ENCODE results near the gene ADGRB2. TPM values are rescaled to one million over a fixed set of nuclear protein-coding genes. Genes with fewer than 3 reads are reported as not detected.

Gene ADGRB2
- polyA plus RNA-seq, 3 donors = not detected

DNA sequence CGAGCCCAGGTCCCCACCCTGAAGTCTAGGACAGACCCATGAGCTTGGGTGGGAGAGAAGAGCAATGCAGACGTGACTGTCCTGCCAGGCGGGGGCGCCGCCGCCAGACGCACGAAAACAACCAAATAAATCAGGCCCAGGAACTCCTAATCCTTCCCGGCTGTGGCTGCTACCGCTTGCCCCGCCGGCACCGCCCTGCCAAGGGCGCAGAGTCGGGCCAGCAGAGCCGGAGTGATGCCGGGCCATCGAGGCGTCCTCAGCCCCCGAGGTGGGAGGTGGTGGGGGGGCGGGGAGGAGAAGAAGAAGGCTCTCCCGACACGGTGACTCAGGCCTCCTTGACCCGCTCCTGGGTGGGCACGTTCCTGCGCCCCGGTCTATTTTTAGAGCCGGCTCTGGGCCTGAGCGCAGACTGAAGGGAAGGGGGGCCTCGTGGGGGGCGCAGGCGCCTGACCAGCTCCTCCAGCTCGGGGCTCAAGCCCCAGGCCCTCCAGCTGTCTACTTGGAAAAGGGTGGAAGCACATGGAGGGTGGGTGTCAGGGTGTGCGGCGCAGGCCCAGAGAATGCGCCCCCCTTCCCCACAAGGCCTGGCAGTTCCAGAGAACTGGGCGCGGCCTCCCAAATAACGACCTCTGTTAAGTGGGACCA lies 49.6 kb downstream of the ADGRB2 start:
- Histone ChIP-seq H3K27ac (ENCODE audit: low read depth in 1 of 2, low read length in 2 of 2) (no peak overlapping the region), H3K27me3 (ENCODE audit: control insufficient read depth in 2 of 2, insufficient read depth in 2 of 2, low read length in 2 of 2) (peaks cover 3 to 49% of the 10 kb centered on the region in 2 donors), H3K4me3 (replicated peaks in 1 of 3; ENCODE audit: low read depth in 2 of 3, low read length in 3 of 3) (peak overlapping the region in 2 of 3 experiments; percentile 14 to 50), H3K9ac (ENCODE audit: insufficient read depth, low read length, poor library complexity, severe bottlenecking) (no peak overlapping the region), H3K4me2 (replicated peaks; ENCODE audit: extremely low read depth, low read length, poor library complexity, severe bottlenecking) (peak overlapping the region; percentile 61), H3K4me1 (ENCODE audit: control insufficient read depth in 1 of 2, insufficient read depth in 2 of 2, low read length in 2 of 2) (peaks cover 15 to 20% of the 10 kb centered on the region in 2 donors), H4K20me1 (ENCODE audit: insufficient read depth, low read length) (no peaks in the 10 kb centered on the region), H3K79me2 (ENCODE audit: insufficient read depth, low read length) (no peaks in the 10 kb centered on the region), H3K9me3 (replicated peaks in 1 of 2; ENCODE audit: control insufficient read depth in 1 of 2, insufficient read depth in 1 of 2, low read length in 2 of 2) (no peaks in the 10 kb centered on the region), H2AFZ (ENCODE audit: insufficient read depth, low read depth, low read length, poor library complexity, severe bottlenecking) (peak overlapping the region; percentile 69), H3K36me3 (replicated peaks in 1 of 2; ENCODE audit: control insufficient read depth in 1 of 2, insufficient read depth in 2 of 2, low read length in 2 of 2) (no peaks in the 10 kb centered on the region)
- no peak for DNase-seq
- H3K36me3 Mint-ChIP-seq = no peaks in the 10 kb centered on the region
- peaks cover 14% of the 10 kb centered on the region for H3K4me1 Mint-ChIP-seq
- WGBS (ENCODE audit: insufficient coverage) = 2% methylated on average over 22 of the region's 39 CpGs
- H3K9me3 Mint-ChIP-seq = peaks cover 0 to 3% (median 0%) of the 10 kb centered on the region in 7 donors
- TF ChIP-seq, protein P1, sequence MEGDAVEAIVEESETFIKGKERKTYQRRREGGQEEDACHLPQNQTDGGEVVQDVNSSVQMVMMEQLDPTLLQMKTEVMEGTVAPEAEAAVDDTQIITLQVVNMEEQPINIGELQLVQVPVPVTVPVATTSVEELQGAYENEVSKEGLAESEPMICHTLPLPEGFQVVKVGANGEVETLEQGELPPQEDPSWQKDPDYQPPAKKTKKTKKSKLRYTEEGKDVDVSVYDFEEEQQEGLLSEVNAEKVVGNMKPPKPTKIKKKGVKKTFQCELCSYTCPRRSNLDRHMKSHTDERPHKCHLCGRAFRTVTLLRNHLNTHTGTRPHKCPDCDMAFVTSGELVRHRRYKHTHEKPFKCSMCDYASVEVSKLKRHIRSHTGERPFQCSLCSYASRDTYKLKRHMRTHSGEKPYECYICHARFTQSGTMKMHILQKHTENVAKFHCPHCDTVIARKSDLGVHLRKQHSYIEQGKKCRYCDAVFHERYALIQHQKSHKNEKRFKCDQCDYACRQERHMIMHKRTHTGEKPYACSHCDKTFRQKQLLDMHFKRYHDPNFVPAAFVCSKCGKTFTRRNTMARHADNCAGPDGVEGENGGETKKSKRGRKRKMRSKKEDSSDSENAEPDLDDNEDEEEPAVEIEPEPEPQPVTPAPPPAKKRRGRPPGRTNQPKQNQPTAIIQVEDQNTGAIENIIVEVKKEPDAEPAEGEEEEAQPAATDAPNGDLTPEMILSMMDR (IDR thresholded peaks at IDR 0.05) = peak; percentile 23
- no peak overlapping the region for H3K27ac Mint-ChIP-seq
- H3K4me3 Mint-ChIP-seq = peak overlapping the region; percentile 71 to 86
- H3K27me3 Mint-ChIP-seq (ENCODE audit: low read depth in 3 of 3) = peaks cover 48 to 60% (median 56%) of the 10 kb centered on the region in 3 donors
- intact Hi-C loops (cut with micrococcal nuclease) = no loop called here

DNA sequence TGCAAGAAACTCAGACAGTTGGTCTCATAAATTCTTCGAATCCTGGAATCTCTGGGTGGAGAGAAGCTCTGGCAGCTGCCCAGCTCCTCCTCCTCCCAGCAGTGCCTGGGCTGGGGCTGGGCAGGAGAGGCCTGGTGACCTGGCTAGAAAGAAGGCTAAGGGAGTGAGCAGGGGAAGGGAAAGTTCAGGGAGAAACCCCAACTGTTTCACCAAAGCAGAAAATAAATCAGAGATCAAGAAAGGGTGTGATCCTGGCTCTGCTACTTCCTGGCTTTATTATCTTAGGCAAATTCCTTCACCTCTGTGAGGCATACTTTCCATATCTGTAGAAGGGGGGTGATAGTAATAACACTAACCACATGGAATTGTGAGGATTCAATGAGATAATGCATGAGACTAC lies 51.5 kb downstream of the ADGRB2 start:
- H3K27ac Mint-ChIP-seq = no peak overlapping the region
- peak overlapping the region in 1 of 2 donors; percentile 16 for H3K4me3 Mint-ChIP-seq
- Histone ChIP-seq H3K27me3 (ENCODE audit: control insufficient read depth in 2 of 2, insufficient read depth in 2 of 2, low read length in 2 of 2) (peaks cover 3 to 47% of the 10 kb centered on the region in 2 donors), H3K9ac (ENCODE audit: insufficient read depth, low read length, poor library complexity, severe bottlenecking) (no peak overlapping the region), H3K79me2 (ENCODE audit: insufficient read depth, low read length) (no peaks in the 10 kb centered on the region), H3K27ac (ENCODE audit: low read depth in 1 of 2, low read length in 2 of 2) (no peak overlapping the region), H3K4me3 (replicated peaks in 1 of 3; ENCODE audit: low read depth in 2 of 3, low read length in 3 of 3) (no peak overlapping the region), H2AFZ (ENCODE audit: insufficient read depth, low read depth, low read length, poor library complexity, severe bottlenecking) (no peak overlapping the region), H3K9me3 (replicated peaks in 1 of 2; ENCODE audit: control insufficient read depth in 1 of 2, insufficient read depth in 1 of 2, low read length in 2 of 2) (no peaks in the 10 kb centered on the region), H3K4me1 (ENCODE audit: control insufficient read depth in 1 of 2, insufficient read depth in 2 of 2, low read length in 2 of 2) (peaks cover 15 to 20% of the 10 kb centered on the region in 2 donors), H4K20me1 (ENCODE audit: insufficient read depth, low read length) (no peaks in the 10 kb centered on the region), H3K4me2 (replicated peaks; ENCODE audit: extremely low read depth, low read length, poor library complexity, severe bottlenecking) (no peak overlapping the region), H3K36me3 (replicated peaks in 1 of 2; ENCODE audit: control insufficient read depth in 1 of 2, insufficient read depth in 2 of 2, low read length in 2 of 2) (no peaks in the 10 kb centered on the region)
- 100% methylated on average over 1 of the region's 1 CpG for WGBS (ENCODE audit: insufficient coverage)
- peaks cover 45 to 58% (median 47%) of the 10 kb centered on the region in 3 donors for H3K27me3 Mint-ChIP-seq (ENCODE audit: low read depth in 3 of 3)
- no peak for DNase-seq
- H3K4me1 Mint-ChIP-seq = peaks cover 18% of the 10 kb centered on the region
- intact Hi-C loops (cut with micrococcal nuclease) = no loop called here
- H3K9me3 Mint-ChIP-seq = peaks cover 0 to 3% (median 0%) of the 10 kb centered on the region in 7 donors
- no peaks in the 10 kb centered on the region for H3K36me3 Mint-ChIP-seq
- TF ChIP-seq, protein P1 (IDR thresholded peaks at IDR 0.05) = no peak

Measured in CD14-positive monocyte (primary cell).